Astrocyte of the cerebellum (primary cell): Measurements from ENCODE around the gene C2orf72.

Experiments used
- DNase-seq: peaks from one replicate; pipeline ENCODE4 v3.0.0-alpha.2; 2011; ENCODE audit warnings: low read depth
- H3K4me3 ChIP-seq: 2 replicates; pipeline ENCODE4 v1.5.1; 2011; ENCODE audit warnings: mild to moderate bottlenecking, low read depth, low read length, moderate library complexity
- CTCF ChIP-seq: IDR thresholded peaks from 2 replicates; pipeline ENCODE4 v1.5.1; 2012; ENCODE audit warnings: low read length, low read depth, moderate library complexity, mild to moderate bottlenecking; ENCODE audit errors: missing control alignments
- in situ Hi-C: cut with HindIII; loops from 2 replicates; pipeline ENCODE4 v1.10.0; 2017; ENCODE audit warnings: low sequenced_read_pairs

C2orf72 gene

GRCh38 chr2:231011526-231011925 is 25.8 kb upstream of the C2orf72 start:
- H3K4me3 ChIP-seq = no peak overlapping the region
- no peak for TF ChIP-seq CTCF
- no peak for DNase-seq
- in situ Hi-C loops = no loop called here

GRCh38 chr2:231012463-231012862 is 24.9 kb upstream of the C2orf72 start:
- in situ Hi-C loops = no loop called here

GRCh38 chr2:231013820-231014219 is 23.5 kb upstream of the C2orf72 start:
- in situ Hi-C loops = no loop called here
- DNase-seq = no peak
- no peak overlapping the region for H3K4me3 ChIP-seq
- TF ChIP-seq CTCF = no peak

More at GRCh38 chr2:231012463-231012862, 24.9 kb upstream of the C2orf72 start:
- no peak overlapping the region for H3K4me3 ChIP-seq
- no peak for DNase-seq
- TF ChIP-seq CTCF = no peak

- TF ChIP-seq CTCF = no peak
- in situ Hi-C loops = no loop called here
- no peak overlapping the region for H3K4me3 ChIP-seq
- no peak for DNase-seq
Measured at GRCh38 chr2:231015478-231015877, 21.8 kb upstream of the C2orf72 start.

GRCh38 chr2:231015926-231016325 is 21.4 kb upstream of the C2orf72 start:
- DNase-seq = no peak
- no peak for TF ChIP-seq CTCF
- no peak overlapping the region for H3K4me3 ChIP-seq
- in situ Hi-C loops = no loop called here

- no peak for TF ChIP-seq CTCF
- in situ Hi-C loops = no loop called here
- no peak overlapping the region for H3K4me3 ChIP-seq
- no peak for DNase-seq
Measured at GRCh38 chr2:231016566-231017230, 20.6 kb upstream of the C2orf72 start.
